NCI-H2227 treated with DMSO at 0.1 percent for 48 hours (cell line): Measurements from ENCODE around the gene SCNN1A.

Experiments
- DNase-seq: peaks from one replicate; lab custom pipeline; 2025; lab: John Stamatoyannopoulos, UW

SCNN1A gene

GRCh38 chr12:6384499-6385436 lies 9.4 kb upstream of the SCNN1A start:
- no peak for DNase-seq

GRCh38 chr12:6383572-6384498 lies 8.5 kb upstream of the SCNN1A start, which contains the start of gene LTBR:
TSS of gene LTBR (plus strand) at chr12:6384162. CDS start at chr12:6384359, 197 bp downstream.
- DNase-seq, result no peak

- no peak for DNase-seq
These were observed 7.6 kb upstream of the SCNN1A start for GRCh38 chr12:6382982-6383381.

GRCh38 chr12:6382371-6382770 lies 7.0 kb upstream of the SCNN1A start:
- DNase-seq, result no peak

GRCh38 chr12:6380141-6381121 lies 5.1 kb upstream of the SCNN1A start:
- no peak for DNase-seq

GRCh38 chr12:6378709-6379472 lies 3.5 kb upstream of the SCNN1A start:
- DNase-seq, result no peak

- DNase-seq, result no peak
These were observed 2.3 kb upstream of the SCNN1A start for GRCh38 chr12:6377667-6377994.

GRCh38 chr12:6376870-6377666 lies 1.7 kb upstream of the SCNN1A start:
- DNase-seq, result no peak

- no peak for DNase-seq
These were observed 911 bp upstream of the SCNN1A start for GRCh38 chr12:6376079-6376869.

- DNase-seq, result no peak
These were observed 590 bp downstream of the SCNN1A start for GRCh38 chr12:6374786-6375160.

- DNase-seq, result no peak
These were observed 1.2 kb downstream of the SCNN1A start for GRCh38 chr12:6374028-6374785.

- DNase-seq, result no peak
These were observed 2.2 kb downstream of the SCNN1A start for GRCh38 chr12:6373022-6373787.

- DNase-seq, result no peak
These were observed 2.9 kb downstream of the SCNN1A start for GRCh38 chr12:6372403-6373003.

GRCh38 chr12:6370994-6371754 lies 4.2 kb downstream of the SCNN1A start:
- peak; percentile 45 for DNase-seq

GRCh38 chr12:6370576-6370935 lies 4.8 kb downstream of the SCNN1A start:
- DNase-seq, result no peak

GRCh38 chr12:6369916-6370575 lies 5.3 kb downstream of the SCNN1A start:
- DNase-seq, result no peak
